Middle frontal gyrus (tissue), 1 donor: ENCODE measurements around the gene NLN.
"Not testable (repeated sequence)": the region's sequence is repeated elsewhere in the genome, so short reads cannot be mapped to it uniquely, and the experiment has no call there.

Experiments used
- DNase-seq: peaks from one replicate; pipeline ENCODE4 v3.0.0-alpha.2; 2015; ENCODE audit warnings: low spot score; ENCODE audit errors: extremely low spot score

Gene NLN

DNA sequence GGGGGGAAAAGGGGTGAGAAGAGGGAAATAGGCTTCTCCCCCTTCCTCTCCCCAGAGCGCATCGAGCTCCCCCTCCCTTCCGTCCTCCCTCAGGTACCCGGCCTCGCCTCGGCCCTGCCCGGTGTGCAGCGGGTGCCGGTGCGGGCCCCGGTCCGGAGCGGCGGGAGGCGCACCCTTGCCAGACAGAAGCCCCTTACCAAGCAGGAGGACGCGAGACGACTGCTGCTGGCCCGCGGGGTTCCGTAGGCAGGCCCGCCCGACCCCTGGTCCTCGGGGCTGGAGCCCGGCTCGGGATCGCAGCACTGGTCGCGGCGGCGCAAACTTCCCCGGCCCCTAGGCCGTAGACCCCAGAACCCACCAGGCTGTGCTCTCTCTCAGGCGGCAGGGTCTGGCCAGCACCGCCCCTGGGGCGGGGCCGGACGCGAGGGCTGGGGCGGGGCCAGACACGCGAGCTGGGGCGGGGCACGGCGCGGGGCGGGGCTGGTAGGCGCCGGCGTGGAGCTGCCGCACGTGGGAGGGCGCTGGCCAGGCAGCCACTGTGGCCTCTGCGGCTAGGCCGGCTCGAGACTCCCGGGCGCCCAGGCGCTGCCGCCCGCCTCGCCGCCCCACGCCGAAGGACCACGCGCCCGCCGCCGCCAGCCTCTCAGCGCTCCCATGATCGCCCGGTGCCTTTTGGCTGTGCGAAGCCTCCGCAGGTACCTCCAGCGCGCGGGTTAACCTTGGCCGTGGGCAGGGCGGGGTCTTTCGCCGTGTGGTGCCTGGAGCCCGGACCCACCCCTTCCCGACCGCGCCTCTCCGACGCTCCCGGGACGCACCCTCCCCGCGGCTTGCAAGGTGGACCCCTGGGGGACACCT lies at the start of gene NLN, which contains the start of gene SGTB:
Gene NLN, plus strand, starts transcription at position 486 of the 855 bp plus-strand sequence. Its CDS starts 169 bp downstream, at position 655.
Gene SGTB, minus strand, starts transcription at position 390 of the 855 bp plus-strand sequence. CDS start 1,302 bp downstream, outside the sequence.
- peak; percentile 69 for DNase-seq

DNA sequence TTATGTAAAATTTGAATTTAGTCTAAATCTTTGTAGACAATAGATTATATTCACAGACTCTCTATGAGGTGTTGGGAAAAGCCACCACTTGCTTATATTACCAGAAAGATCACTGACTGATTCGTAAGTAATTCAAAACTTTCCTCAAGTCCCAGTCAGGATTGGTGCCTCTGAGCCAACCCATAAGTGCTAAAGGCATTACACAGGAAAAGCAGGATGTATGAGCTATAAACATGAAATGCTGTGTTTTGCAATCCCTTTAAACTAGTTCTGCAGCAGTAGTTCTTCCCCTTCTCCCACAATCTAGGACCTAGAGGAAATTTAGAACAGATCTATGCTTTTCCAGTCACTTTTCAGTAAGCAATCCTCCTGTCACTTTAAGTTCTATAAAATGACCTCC lies 49.2 kb upstream of the NLN start:
- DNase-seq = no peak

DNA sequence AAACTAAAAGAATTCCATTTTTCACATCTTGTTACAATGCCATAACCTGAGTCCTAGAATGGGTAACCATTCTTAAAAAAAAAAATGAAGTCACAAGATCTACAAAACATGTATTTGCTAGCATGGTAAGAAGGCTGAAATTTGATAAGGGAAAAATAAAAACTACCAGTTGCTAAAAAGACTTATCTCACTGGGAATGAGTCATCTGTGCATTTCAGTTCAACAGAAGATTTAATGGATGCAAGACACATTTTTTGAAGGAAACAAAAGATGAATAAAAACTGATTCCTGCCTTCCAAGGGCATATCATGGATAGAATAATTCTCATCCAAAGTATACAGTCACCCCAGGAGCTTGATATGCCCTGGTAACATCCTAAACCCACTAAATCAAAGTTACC lies 47.3 kb upstream of the NLN start:
- no peak for DNase-seq

DNA sequence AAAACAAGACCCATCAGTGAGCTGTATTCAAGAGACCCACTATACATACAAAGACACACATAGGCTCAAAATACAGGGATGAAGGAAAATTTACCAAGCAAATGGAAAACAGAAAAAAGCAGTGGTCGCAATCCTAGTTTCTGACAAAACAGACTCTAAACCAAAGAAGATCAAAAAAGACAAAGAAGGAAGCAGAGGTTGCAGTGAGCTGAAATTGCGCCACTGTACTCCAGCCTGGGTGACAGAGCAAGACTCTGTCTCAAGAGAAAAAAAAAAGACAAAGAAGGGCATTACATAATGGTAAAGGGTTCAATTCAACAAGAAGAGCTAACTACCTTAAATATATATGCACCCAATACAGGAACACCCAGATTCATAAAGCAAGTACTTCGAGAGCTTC lies 45.9 kb upstream of the NLN start:
- not testable (repeated sequence) for DNase-seq

DNA sequence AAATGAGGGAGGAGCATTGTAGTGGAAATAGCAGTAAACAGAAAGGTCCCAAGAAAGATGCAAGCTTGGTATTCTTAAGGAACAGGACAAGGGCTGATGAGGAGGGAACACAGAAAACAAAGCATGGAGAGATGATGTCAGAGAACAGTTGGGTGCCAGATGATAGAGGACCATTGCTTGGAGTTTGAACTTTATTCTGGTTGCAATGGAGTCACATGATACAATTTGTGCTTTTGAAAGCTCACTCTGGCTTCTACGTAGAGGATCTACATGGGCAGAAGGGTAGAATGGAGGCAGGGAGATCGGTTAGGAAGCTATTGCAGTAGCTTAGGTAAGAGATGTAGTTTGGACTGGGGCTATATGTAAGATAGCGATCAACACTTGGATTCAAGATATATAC lies 39.9 kb upstream of the NLN start:
- DNase-seq = no peak

DNA sequence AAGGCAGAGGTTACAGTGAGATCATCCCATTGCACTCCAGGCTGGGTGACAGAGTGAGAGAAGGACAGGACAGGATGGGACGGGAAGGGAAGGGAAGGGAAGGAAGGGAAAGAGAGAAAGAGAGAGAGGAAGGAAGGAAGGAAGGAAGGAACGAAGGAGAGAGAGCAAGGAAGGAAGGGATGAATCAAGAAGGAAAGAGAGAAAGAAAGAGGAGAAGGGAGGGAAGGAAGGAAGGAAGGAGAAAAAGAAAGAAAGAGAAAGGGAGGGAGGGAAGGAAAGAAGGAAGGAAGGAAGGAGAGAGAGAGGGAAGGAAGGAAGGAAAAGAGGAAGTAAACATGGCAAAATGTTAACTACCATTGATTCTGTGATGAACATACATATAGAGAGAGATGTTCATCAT lies 28.9 kb upstream of the NLN start:
- DNase-seq = no peak

DNA sequence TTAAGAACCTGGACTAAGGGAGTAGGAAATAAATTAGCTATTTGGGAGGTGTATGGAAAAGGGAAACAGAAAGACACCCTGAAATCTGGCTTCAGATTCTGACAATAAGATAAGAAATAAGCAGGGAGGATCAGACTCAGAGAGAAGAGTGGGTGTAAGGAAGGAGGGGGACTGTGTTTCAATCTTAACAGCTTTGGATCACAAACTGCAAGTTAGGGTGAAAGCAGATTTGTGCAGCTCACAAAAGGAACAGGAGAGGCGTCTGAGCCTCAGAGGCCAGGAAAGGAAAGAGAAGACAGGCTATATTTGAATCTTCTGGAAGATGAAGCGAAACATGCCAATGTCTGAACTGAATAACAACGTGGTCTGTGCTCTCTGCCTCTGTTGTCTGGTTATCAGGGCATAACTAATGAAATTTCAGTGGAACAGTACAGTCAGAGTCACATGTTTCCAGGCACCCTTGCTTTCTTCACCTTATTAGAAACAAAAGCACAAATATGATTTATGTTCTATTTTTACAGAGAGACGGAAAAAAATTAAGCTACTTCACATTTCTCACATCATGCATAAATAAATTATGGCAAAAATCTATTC lies 26.7 kb upstream of the NLN start:
- DNase-seq = peak; percentile 10

DNA sequence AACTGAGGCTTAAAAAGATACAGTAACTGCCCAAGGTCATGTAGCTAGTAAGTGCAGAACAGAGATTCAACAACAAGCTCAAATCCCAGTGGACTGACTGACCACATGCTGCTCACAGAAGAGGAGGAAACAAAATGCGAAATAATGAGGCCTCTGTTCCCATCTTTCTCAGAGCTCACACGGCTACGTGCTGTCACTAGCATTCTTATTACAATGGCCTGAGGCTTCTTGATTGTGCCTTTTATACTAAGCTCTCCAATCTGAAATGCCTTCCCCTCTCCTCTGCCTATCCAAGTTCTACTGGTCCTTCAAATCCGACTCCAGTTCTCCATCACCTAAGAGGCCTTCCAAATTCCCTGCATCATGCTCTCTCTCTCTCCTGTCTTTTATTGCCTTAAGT lies 26.1 kb upstream of the NLN start:
- DNase-seq = no peak

DNA sequence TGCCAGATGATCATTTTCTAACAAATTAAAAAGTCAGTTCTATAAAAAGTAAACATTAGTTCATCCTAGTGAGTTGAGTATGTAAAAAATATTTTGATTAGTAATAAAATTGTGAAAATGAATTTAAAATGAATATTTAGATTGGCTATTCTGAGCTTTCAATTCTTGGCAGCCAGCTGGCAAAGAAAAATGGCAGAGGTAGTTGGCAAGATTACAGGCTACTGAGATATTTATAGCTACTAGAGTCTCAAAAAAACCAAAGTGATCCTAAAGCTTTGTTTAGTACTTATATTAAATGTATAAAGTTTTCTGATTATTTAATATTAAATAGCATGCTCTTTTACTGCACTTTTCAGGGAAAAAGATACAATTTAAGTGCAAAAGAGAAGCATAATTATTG lies 25.1 kb upstream of the NLN start:
- DNase-seq = no peak

DNA sequence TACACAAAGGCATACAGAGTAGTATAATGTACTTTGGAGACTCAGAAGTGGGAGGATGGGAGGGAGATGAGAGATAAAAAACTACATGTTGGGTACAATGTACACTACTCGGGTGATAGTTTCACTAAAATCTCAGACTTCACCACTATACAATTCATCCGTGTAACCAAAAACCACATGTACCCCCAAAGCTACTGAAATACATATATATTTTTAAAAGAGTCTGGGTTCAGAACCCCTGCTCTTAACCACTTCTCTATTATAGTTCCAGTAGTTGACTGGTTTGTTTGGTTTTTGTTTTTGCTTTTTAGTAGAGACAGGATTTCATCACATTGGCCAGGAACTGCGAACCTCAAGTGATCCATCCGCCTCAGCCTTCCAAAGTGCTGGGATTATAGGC lies 22.7 kb upstream of the NLN start:
- DNase-seq = no peak

DNA sequence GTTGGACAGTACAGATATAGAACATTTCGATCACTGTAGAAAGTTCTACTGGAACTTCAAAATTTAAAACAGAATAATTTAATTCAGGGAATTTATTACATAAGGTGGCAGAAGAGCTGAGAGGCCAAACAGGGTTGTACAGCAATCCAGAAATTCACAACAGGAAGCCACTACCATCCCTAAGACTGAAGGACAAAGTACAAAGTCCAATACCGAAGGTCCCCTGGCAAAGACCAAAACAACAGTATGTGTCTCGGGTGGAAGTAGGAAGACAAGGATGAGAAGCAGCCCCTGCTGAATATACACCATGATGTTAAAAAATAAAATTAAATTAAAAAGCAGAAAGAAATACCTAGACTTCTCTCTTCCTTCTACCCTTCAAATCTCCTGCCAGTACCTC lies 20.0 kb upstream of the NLN start:
- no peak for DNase-seq

DNA sequence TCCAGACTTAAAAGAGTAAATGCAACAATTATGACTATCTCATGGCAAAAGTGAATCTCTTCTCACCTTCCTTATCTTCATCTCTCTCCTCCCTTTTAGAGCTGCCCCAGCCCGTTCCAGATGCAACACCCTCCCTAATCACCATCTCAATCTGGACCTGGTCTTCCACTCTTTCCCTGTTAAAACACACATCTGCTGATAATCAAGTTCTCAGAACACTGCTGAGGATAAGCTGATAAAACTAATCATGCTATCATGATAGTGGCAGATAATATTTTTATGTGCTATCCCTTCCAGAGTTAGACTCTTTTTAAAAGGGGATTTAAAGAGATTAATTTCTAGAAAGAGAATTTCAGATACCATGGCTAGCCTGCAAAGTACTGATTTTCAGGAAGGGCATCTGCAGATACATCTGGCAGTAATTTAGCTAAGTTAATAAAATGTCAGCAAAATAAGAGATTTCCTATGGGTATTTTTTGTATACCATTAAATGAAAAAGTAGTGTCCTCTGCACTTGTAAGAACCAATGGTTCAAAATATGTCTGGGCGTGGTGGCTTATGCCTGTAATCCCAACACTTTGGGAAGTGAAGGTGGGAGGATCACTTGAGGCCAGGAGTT lies 17.3 kb upstream of the NLN start:
- DNase-seq = no peak

DNA sequence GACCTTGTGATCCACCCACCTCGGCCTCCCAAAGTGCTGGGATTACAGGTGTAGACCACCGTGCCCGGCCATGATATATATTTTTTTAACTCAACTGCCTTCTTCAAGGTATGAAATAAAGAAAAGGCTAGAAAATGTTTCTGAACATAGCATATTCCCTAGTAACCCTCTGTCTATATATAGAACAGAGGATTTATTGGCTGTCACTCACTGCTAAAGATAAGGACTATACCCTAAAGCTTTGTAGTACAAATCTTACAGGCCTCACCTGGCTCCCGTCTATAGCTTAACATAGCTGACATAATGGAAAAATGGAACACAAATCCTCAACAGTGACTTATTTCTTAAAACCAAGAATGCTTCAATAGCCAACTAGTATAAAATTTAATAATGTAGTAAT lies 14.3 kb upstream of the NLN start:
- no peak for DNase-seq

DNA sequence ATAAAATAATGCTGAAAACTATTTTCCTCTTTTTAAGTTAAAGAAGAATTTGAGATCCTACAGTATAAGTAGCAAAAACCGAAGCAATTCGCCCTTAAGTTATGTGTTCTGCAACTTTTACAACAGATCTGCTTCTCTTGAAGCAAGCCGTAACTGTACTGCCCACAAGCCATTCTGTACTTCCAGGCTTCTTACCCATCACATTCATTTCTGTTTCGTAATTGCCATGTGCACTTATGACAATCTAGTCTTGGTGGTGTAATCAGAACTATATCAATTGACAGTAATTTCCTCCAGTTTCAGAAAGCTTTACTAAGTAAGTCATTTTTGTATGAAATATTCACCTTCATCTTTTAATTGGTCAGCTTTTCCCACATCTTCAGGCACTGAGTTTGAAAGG lies 13.9 kb upstream of the NLN start:
- DNase-seq = no peak

DNA sequence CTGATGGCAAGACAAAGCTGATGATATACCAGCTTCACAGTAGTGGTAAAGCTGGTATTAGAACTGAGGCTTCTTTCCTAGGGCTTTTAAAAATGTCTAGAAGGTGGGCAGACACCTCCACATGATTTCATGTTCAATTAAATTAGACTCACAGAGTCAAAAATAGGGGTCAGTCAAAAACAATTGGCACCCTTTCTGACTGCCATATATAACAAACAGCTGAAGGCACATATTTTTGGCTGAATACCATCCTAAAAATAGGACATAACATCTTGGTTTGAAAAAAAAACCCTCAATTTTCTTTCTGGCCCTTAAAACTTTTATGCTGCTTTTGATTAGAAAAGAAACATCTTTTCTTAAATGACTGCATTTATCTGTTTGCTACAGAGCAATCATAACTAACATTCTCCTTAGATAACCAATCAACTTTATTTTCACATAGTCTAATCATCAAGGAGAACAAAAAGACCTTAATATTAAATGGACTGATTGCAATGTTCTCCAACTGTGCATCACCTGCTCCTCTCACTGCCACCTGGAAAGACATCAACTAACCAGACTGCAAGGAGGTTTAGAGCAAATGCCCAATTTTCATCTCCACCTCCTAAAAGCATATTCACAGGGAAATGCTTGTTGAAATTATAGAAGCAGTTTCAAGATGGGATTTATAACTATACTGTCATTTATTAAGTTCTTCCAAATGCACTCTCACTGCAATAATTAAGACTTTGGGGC lies 3.3 kb upstream of the NLN start:
- DNase-seq = no peak

DNA sequence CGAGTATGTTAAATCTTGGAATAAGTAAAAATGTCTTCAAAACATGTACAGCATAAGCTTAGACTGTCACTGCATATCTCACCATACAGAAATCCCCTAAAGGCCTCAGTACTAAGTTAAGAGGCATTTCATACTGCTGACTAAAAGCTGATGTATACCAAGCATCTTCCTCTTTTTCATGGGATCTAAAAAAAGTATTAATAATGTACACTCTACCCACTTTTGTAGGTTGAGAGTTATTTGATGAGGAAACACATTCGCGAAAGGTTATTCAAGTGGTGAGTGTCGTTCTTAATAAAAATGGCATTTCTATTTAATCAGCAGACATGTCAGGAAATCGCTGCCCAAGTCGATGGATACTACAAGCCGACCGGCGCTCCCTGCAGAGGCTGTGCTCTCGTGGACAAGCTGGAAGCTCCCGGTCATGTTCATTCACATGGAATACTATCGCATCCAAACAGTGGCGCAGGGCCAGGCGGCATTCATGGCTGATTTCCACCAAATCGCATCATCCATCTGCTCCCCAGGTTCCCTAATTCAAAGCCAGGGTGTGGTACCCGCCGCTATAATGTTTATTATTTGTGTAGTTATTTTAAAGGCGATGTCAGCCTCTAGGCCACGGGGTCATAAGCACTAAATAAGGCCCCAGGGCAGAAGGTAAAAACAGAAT lies 820 bp upstream of the NLN start:
- no peak for DNase-seq

DNA sequence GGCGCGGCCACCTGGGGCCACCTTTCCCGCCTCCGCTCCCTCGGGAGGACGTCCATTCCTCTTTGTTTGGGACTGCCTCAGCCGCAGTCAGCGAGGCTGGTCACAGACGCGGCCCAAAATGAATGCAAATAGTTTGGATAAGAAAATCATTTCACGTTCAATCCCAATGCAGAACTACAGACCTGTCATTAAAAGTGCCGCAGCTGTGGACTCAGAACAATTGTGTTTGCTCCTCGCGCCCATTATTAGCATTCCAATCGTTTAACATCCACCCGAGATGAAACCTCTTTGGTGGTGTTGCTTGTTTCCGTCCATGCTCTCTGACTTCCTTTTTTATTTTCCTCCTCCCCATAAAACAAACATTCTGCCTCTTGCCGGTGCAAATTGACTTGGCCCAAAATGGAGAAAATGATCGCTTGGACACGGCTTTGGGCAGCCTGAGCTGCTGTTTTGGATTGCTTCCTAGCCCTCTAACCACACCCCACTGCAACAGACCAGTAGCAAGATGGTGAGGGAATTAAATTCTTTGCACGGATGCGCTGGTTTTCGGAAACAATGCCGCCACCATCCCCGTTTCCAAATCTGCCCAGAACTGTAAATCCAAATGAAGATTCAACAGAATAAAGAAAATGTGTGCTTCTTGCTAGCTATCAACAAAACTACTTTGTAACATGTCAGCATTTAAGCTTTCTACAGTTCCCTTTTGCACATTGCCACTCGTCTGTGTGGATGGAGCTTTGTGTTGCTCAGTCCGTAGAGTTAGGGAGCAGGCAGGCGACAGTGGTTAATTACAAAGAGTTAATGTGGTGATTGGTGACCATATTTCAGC lies 784 bp downstream of the NLN start:
- no peak for DNase-seq

DNA sequence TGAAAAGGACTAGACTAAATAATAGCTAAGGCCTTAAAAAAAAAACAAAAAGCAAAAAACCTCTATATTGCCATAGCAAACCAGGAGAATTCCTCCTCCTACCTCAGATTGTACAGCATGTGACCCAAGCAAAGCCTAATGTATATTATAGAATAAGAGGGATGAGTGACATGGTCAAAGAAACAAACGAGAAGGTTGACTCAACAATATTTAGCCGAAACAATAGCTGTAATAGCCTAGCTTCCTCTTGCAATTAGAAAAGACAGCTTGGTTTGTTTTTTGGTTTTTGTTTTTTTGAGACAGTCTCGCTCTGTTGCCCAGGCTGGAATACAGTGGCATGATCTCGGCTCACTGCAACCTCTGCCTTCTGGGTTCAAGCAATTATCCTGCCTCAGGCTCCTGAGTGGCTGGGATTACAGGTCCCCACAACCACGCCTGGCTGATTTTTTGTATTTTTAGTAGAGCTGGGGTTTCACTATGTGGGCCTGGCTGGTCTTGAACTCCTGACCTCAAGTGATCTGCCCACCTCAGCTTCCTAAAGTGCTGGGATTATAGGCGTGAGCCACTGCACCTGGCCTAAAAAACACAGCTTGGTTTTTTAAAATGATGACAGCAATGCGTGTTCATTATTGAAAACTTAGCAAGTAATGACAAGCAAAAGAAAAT lies 5.6 kb downstream of the NLN start:
- DNase-seq = no peak

DNA sequence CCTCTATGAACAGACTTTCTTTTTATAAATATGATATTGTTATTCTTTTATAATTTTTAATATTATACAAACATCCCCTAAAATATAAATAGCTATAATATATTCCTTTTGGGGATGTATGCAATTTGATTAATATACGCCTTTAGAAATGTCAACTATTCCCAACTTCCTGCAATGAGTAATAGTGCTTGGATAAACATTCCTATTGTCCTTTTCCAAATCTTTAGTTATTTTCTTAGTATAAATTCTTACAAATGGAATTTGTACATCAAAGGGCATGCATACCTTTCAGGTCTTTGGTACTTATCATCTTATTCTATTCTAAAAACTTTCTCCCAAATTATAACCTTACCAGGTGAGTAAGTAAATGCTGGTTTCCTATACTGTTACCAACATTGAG lies 6.2 kb downstream of the NLN start:
- DNase-seq = no peak

DNA sequence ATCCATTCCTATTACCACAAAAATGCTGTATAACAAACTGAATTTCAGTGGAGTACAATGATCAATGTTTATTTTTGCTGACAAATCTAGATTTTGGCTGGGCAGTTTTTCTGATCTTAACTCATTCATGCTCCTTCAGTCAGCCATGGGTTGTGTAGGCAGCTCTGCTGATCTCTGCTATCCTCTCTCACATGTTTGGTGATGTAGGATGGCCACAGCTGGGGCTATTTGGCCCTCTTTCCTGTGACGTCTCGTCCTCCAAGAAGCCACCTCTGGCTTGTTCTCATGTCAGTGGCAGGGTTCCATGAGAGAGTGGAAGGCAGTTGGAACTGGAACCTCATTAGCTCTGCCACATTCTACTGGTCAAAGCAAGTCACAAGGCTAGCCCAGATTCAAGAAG lies 8.9 kb downstream of the NLN start:
- DNase-seq = no peak
